Endothelial cell of umbilical vein (primary cell): ENCODE data around the gene GOLIM4. TPM values are rescaled to one million over a fixed set of nuclear protein-coding genes. Genes with fewer than 3 reads are reported as not detected.

Experiments used
- BruUV-seq: library from RNA; stranded (reverse); fragments of 400-500 nt; replicated peaks from 2 replicates; lab custom pipeline; 2021; lab: Mats Ljungman, UMichigan
- CTCF ChIA-PET: fragments of 300-600, 350-600 bp; sonication (Branson Sonifier 250); formaldehyde crosslinking; loops from one replicate; lab custom pipeline; 2021; ENCODE audit warnings: antibody characterized with exemption, inconsistent platforms; lab: Charles Lee
- POLR2A ChIA-PET: fragments of 300-600, 350-600 bp; sonication (Branson Sonifier 250); formaldehyde crosslinking; loops from one replicate; lab custom pipeline; 2021; ENCODE audit warnings: antibody characterized with exemption, inconsistent platforms; lab: Charles Lee
- DNase-seq: peaks from one replicate; pipeline ENCODE4 v3.0.0-alpha.2; 2011; ENCODE audit warnings: low read depth, low spot score
- FAIRE-seq: peaks from 2 replicates; lab custom pipeline; 2011; peaks lifted over from hg19 to GRCh38; lab: Jason Lieb, UNC
- H2AFZ ChIP-seq: 2 replicates; pipeline ENCODE4 v1.6.0; 2012; ENCODE audit warnings: low read depth, low read length, control low read depth, inconsistent platforms
- H3K27ac ChIP-seq: 2 replicates; pipeline ENCODE4 v1.5.1; 2011; ENCODE audit warnings: low read depth, mild to moderate bottlenecking, control low read depth, low read length, moderate library complexity; ENCODE audit not compliant: insufficient read depth
- H3K27me3 ChIP-seq, 2 experiments: 2 replicates each; pipeline versions ENCODE4 v1.6.0 to v1.6.1; 2011; ENCODE audit warnings: low read length in 2 of 2, mixed read lengths in 1 of 2; ENCODE audit not compliant: control insufficient read depth in 2 of 2, insufficient read depth in 2 of 2
- H3K36me3 ChIP-seq, 2 experiments: 2 replicates in 1 of 2; 3 replicates in 1 of 2; pipeline ENCODE4 v1.5.1; 2011; ENCODE audit warnings: low read length in 2 of 2, mild to moderate bottlenecking in 1 of 2, moderate library complexity in 1 of 2; ENCODE audit not compliant: control insufficient read depth in 2 of 2, insufficient read depth in 2 of 2; ENCODE audit errors: extremely low read depth in 1 of 2
- H3K4me1 ChIP-seq: 3 replicates; pipeline ENCODE4 v1.5.1; 2011; ENCODE audit warnings: mild to moderate bottlenecking, low read length; ENCODE audit not compliant: control insufficient read depth, insufficient read depth; ENCODE audit errors: extremely low read depth
- H3K4me2 ChIP-seq: 2 replicates; pipeline ENCODE4 v1.6.1; 2011; ENCODE audit warnings: low read length, control low read depth, mixed read lengths; ENCODE audit not compliant: insufficient read depth
- H3K4me3 ChIP-seq, 3 experiments: fragments of 200-600 bp in 1 of 3; sonication (generic), shearing (Covaris generic) in 1 of 3; replicated peaks in 1 of 3; 2 replicates each; pipeline ENCODE4 v1.5.1; 2011 to 2016; ENCODE audit warnings: control low read depth in 3 of 3, low read length in 3 of 3, mild to moderate bottlenecking in 2 of 3, inconsistent platforms in 1 of 3, low read depth in 1 of 3, moderate library complexity in 1 of 3; ENCODE audit not compliant: insufficient read depth in 1 of 3
- H3K79me2 ChIP-seq: 2 replicates; pipeline ENCODE4 v1.6.0; 2012; ENCODE audit warnings: low read length, inconsistent platforms; ENCODE audit not compliant: control insufficient read depth, insufficient read depth
- H3K9ac ChIP-seq: replicated peaks from 2 replicates; pipeline ENCODE3; 2011; ENCODE audit warnings: low read length, control low read depth; ENCODE audit not compliant: insufficient read depth; ENCODE audit errors: extremely low read depth
- H3K9me1 ChIP-seq: replicated peaks from 3 replicates; pipeline ENCODE4 v1.6.0; 2011; ENCODE audit warnings: mild to moderate bottlenecking, low read length; ENCODE audit not compliant: control insufficient read depth, insufficient read depth; ENCODE audit errors: extremely low read depth
- H3K9me3 ChIP-seq: replicated peaks from 2 replicates; pipeline ENCODE4 v1.5.1; 2012; ENCODE audit warnings: low read length, inconsistent platforms; ENCODE audit not compliant: control insufficient read depth, insufficient read depth
- H4K20me1 ChIP-seq: replicated peaks from 2 replicates; pipeline ENCODE3; 2011; ENCODE audit warnings: mild to moderate bottlenecking, low read length; ENCODE audit not compliant: control insufficient read depth, insufficient read depth; ENCODE audit errors: extremely low read depth
- EZH2 ChIP-seq: IDR thresholded peaks from 2 replicates; pipeline ENCODE4 v1.6.1; 2012; ENCODE audit warnings: borderline replicate concordance, low read depth, mild to moderate bottlenecking, moderate library complexity, low read length, inconsistent platforms; ENCODE audit not compliant: severe bottlenecking
- FOS ChIP-seq: IDR thresholded peaks from 2 replicates; pipeline ENCODE4 v1.6.1; 2011; ENCODE audit warnings: mild to moderate bottlenecking, low read length, moderate library complexity, borderline replicate concordance; ENCODE audit not compliant: insufficient read depth
- JUN ChIP-seq: IDR thresholded peaks from 2 replicates; pipeline ENCODE4 v1.6.1; 2011; ENCODE audit warnings: borderline replicate concordance, low read depth; ENCODE audit not compliant: insufficient read length, insufficient read depth
- MYC ChIP-seq: IDR thresholded peaks from one replicate; pipeline ENCODE4 v1.6.1; 2011; ENCODE audit warnings: mild to moderate bottlenecking, low read depth, low read length
- POLR2AphosphoS5 ChIP-seq: IDR thresholded peaks from 2 replicates; pipeline ENCODE4 v1.6.1; 2012; ENCODE audit warnings: low read depth, mild to moderate bottlenecking, control low read depth, low read length, moderate library complexity; ENCODE audit not compliant: insufficient read depth
- dilution Hi-C: fragments of 300-500 bp; cut with MboI; formaldehyde crosslinking; loops from one replicate; pipeline ENCODE4 v1.15.0; 2019; ENCODE audit warnings: low sequenced_read_pairs; ENCODE audit not compliant: extremely low pct_ligation_motif_present
- intact Hi-C: fragments of 100-400 bp; cut with micrococcal nuclease; formaldehyde crosslinking; loops from one replicate; pipeline ENCODE4 v1.10.0; 2022
- polyA plus RNA-seq, 4 experiments: library from polyadenylated mRNA; depleted of rRNA in 3 of 4; stranded (reverse) in 3 of 4; unstranded in 1 of 4; fragments of >200 nt; gene quantifications; 2 replicates each; pipeline versions ENCODE4 v1.2.1 to v1.2.3, GENCODE V29; 2011 to 2012; ENCODE audit warnings: missing spikeins in 1 of 4
- total RNA-seq: library from RNA; stranded (reverse); gene quantifications from 2 replicates; pipeline ENCODE4 v1.2.3, GENCODE V29; 2021
- TF ChIP-seq, protein P1 (sequence below): IDR thresholded peaks from 2 replicates; pipeline ENCODE4 v1.6.1; 2011; ENCODE audit not compliant: insufficient read depth, insufficient read length
- TF ChIP-seq, protein P2 (sequence below), 2 donors: IDR thresholded peaks; 1 replicate in 1 of 2; 2 replicates in 1 of 2; pipeline ENCODE4 v1.5.1; 2011; ENCODE audit warnings: low read length in 2 of 2, mild to moderate bottlenecking in 2 of 2, moderate library complexity in 2 of 2, control low read depth in 1 of 2, inconsistent platforms in 1 of 2, low read depth in 1 of 2; ENCODE audit not compliant: insufficient read depth in 1 of 2; ENCODE audit errors: extremely low read depth in 1 of 2

Gene GOLIM4
- total and polyA plus RNA-seq, 2 donors (not counting 3 experiments of a cell fraction or from before 2014, with no cell fraction given): 11.7 to 40.8 TPM

DNA sequence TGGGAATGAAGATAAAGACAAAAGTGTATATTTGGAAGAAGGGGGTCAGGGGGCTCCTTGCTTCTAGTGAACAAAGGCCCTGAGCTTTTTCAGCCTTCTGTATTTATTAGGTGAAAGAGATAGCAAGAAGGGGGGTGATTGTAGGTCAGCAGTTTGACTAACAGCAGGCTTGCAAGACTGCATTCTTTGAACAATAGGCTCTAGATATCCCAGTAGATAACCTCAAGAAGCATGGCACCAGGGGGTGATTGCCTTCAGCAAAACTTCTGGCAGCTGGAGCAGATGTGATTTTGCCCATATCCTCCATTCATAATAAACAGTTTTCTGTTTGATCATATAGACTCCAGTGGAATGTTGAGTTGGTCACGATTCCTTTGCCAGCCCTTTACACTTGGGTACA, 31.7 kb upstream of the GOLIM4 start:
- Histone ChIP-seq H4K20me1 (no peaks in the 10 kb centered on the region), H3K4me2 (no peak overlapping the region), H3K79me2 (no peaks in the 10 kb centered on the region), H3K27ac (no peak overlapping the region), H3K27me3 (no peaks in the 10 kb centered on the region), H3K9me3 (no peaks in the 10 kb centered on the region), H3K9ac (no peak overlapping the region), H3K9me1 (no peaks in the 10 kb centered on the region), H3K4me3 (no peak overlapping the region), H3K36me3 (no peaks in the 10 kb centered on the region), H3K4me1 (no peaks in the 10 kb centered on the region), H2AFZ (no peak overlapping the region)
- ChIA-PET POLR2A (no interaction called here), CTCF (no interaction called here)
- TF ChIP-seq, protein P1, sequence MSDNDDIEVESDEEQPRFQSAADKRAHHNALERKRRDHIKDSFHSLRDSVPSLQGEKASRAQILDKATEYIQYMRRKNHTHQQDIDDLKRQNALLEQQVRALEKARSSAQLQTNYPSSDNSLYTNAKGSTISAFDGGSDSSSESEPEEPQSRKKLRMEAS: no peak
- TF ChIP-seq POLR2AphosphoS5 (no peak), MYC (no peak), JUN (no peak)
- TF ChIP-seq, protein P2, sequence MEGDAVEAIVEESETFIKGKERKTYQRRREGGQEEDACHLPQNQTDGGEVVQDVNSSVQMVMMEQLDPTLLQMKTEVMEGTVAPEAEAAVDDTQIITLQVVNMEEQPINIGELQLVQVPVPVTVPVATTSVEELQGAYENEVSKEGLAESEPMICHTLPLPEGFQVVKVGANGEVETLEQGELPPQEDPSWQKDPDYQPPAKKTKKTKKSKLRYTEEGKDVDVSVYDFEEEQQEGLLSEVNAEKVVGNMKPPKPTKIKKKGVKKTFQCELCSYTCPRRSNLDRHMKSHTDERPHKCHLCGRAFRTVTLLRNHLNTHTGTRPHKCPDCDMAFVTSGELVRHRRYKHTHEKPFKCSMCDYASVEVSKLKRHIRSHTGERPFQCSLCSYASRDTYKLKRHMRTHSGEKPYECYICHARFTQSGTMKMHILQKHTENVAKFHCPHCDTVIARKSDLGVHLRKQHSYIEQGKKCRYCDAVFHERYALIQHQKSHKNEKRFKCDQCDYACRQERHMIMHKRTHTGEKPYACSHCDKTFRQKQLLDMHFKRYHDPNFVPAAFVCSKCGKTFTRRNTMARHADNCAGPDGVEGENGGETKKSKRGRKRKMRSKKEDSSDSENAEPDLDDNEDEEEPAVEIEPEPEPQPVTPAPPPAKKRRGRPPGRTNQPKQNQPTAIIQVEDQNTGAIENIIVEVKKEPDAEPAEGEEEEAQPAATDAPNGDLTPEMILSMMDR (IDR thresholded peaks at IDR 0.05; ENCODE audit: extremely low read depth in 1 of 2, insufficient read depth in 1 of 2, low read depth in 1 of 2, low read length in 2 of 2): no peak
- intact Hi-C loops: no loop called here
- no peak for DNase-seq
- BruUV-seq: no TSS peak
- dilution Hi-C loops: no loop called here
- no peak for FAIRE-seq

DNA sequence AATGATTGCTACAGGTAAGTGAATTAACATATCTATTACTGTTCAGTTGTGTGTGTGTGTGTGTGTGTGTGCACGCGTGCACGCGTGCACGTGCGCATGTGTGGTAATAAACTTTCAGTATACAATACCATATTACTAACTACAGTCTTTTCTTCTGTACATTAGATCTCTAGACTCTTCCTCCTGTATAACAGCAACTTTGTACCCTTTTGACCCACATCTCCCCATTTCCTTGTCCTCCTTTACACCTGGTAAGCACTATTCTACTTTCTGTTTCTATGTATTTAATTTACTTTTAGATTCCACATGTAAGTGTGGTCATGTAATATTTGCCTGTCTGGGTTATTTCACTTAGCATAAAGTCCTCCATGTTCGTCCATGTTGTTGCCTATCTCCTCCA, 29.1 kb upstream of the GOLIM4 start:
- H3K79me2 ChIP-seq: no peaks in the 10 kb centered on the region
- no peak for FAIRE-seq
- no peak overlapping the region for H3K9ac ChIP-seq
- CTCF ChIA-PET: no interaction called here
- no peaks in the 10 kb centered on the region for H3K27me3 ChIP-seq
- H4K20me1 ChIP-seq: no peaks in the 10 kb centered on the region
- no peaks in the 10 kb centered on the region for H3K4me1 ChIP-seq
- H3K9me1 ChIP-seq: no peaks in the 10 kb centered on the region
- dilution Hi-C loops: no loop called here
- H3K27ac ChIP-seq: no peak overlapping the region
- no TSS peak for BruUV-seq
- POLR2A ChIA-PET: no interaction called here
- no peak overlapping the region for H2AFZ ChIP-seq
- DNase-seq: no peak
- H3K4me3 ChIP-seq: no peak overlapping the region
- H3K36me3 ChIP-seq: no peaks in the 10 kb centered on the region
- no peaks in the 10 kb centered on the region for H3K9me3 ChIP-seq
- TF ChIP-seq EZH2: no peak
- TF ChIP-seq FOS: no peak
- no peak for TF ChIP-seq POLR2AphosphoS5
- TF ChIP-seq, protein P1: no peak
- TF ChIP-seq MYC: no peak
- intact Hi-C loops: no loop called here
- H3K4me2 ChIP-seq: no peak overlapping the region
